Measurements from ENCODE around the gene XPNPEP2. TPM values are rescaled to one million over a fixed set of nuclear protein-coding genes. Genes with fewer than 3 reads are reported as not detected.

Gene XPNPEP2
- total and polyA plus RNA-seq, 4 donors: 0.19 to 23.0 (median 4.9) TPM

DNA sequence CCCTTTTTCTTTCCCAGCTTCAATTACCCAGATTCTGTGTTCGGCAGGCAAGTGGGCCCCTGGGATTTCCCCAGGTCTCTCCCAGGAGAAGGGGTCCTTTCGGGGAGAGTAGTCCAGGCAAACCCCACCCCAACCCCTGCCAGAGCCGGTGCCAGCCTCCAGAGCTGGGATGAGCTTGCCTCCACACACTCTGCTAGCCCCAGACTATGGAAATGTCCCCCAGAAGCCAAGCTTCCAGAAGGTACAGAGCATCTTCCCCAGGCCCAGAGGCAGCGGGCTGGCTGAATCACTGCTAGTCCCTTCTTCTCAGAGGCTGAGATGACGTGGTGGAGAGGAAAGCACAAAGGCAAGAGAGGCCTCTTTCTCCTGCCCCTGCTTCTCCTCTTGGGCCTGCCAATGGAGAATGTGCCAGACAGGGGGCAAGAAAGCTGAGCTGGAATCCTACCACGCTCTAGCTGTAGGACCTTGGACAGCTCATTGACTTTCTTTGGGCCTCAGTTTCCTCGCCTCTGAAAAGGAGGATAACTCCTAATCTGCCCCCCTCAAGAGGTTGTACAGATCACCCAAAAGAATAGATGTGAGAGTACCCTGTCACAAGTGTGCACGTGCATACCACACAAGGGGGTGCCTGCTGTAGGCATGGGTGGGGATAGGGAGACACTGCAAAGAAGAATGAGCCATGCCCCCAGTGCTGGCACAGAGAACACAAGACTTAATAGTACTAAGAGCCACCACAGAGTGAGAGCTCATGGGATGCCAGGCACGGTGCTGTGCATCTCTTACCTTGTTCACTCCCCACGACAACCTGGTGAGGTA, 43.1 kb downstream of the XPNPEP2 start:
- peak overlapping the region in 1 of 2 donors; percentile 31 for H3K27ac ChIP-seq (ENCODE audit: low read depth in 1 of 2, low read length in 2 of 2)
- no peak for DNase-seq (ENCODE audit: low spot score)
- no peaks in the 10 kb centered on the region for H3K27me3 ChIP-seq (ENCODE audit: control insufficient read depth in 4 of 4, insufficient read depth in 4 of 4, low read length in 3 of 4)
- H3K9ac ChIP-seq (ENCODE audit: low read depth in 1 of 2, low read length in 2 of 2): no peak overlapping the region
- no peak for TF ChIP-seq EGR1 (IDR thresholded peaks at IDR 0.05; ENCODE audit: low read depth in 2 of 2)
- no peak for TF ChIP-seq NR2F2 (IDR thresholded peaks at IDR 0.05)
- H3K4me1 ChIP-seq (ENCODE audit: control insufficient read depth in 4 of 4, insufficient read depth in 4 of 4, low read length in 3 of 4): peaks cover 0 to 5% (median 1%) of the 10 kb centered on the region in 4 donors
- no peak overlapping the region for H3K4me3 ChIP-seq (ENCODE audit: low read depth in 1 of 3, low read length in 3 of 3)
- H3K9me3 ChIP-seq (ENCODE audit: control insufficient read depth in 4 of 4, low read length in 3 of 4): no peaks in the 10 kb centered on the region
- 88% methylated on average over 10 of the region's 10 CpGs for WGBS
- no peaks in the 10 kb centered on the region for H3K36me3 ChIP-seq (ENCODE audit: control insufficient read depth in 4 of 4, insufficient read depth in 3 of 4, low read depth in 1 of 4, low read length in 3 of 4)

- Histone ChIP-seq H3K4me1 (ENCODE audit: control insufficient read depth in 4 of 4, insufficient read depth in 4 of 4, low read length in 3 of 4) (peaks cover 0 to under 1% (median 0%) of the 10 kb centered on the region in 4 donors), H3K27ac (ENCODE audit: low read depth in 1 of 2, low read length in 2 of 2) (no peak overlapping the region), H3K27me3 (ENCODE audit: control insufficient read depth in 4 of 4, insufficient read depth in 4 of 4, low read length in 3 of 4) (no peaks in the 10 kb centered on the region), H3K9ac (ENCODE audit: low read depth in 1 of 2, low read length in 2 of 2) (no peak overlapping the region), H3K36me3 (ENCODE audit: control insufficient read depth in 4 of 4, insufficient read depth in 3 of 4, low read depth in 1 of 4, low read length in 3 of 4) (no peaks in the 10 kb centered on the region), H3K9me3 (ENCODE audit: control insufficient read depth in 4 of 4, low read length in 3 of 4) (no peaks in the 10 kb centered on the region), H3K4me3 (ENCODE audit: low read depth in 1 of 3, low read length in 3 of 3) (no peak overlapping the region)
- DNase-seq (ENCODE audit: low spot score): no peak
- TF ChIP-seq, protein P1, sequence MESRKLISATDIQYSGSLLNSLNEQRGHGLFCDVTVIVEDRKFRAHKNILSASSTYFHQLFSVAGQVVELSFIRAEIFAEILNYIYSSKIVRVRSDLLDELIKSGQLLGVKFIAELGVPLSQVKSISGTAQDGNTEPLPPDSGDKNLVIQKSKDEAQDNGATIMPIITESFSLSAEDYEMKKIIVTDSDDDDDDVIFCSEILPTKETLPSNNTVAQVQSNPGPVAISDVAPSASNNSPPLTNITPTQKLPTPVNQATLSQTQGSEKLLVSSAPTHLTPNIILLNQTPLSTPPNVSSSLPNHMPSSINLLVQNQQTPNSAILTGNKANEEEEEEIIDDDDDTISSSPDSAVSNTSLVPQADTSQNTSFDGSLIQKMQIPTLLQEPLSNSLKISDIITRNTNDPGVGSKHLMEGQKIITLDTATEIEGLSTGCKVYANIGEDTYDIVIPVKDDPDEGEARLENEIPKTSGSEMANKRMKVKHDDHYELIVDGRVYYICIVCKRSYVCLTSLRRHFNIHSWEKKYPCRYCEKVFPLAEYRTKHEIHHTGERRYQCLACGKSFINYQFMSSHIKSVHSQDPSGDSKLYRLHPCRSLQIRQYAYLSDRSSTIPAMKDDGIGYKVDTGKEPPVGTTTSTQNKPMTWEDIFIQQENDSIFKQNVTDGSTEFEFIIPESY (IDR thresholded peaks at IDR 0.05): no peak
- no peak for TF ChIP-seq JUND (IDR thresholded peaks at IDR 0.05)
- TF ChIP-seq, protein P2, sequence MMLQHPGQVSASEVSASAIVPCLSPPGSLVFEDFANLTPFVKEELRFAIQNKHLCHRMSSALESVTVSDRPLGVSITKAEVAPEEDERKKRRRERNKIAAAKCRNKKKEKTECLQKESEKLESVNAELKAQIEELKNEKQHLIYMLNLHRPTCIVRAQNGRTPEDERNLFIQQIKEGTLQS (IDR thresholded peaks at IDR 0.05): no peak
- WGBS: 83% methylated on average over 4 of the region's 4 CpGs
Measured at GRCh38 chrX:129782706-129783105, 43.9 kb downstream of the XPNPEP2 start.

GRCh38 chrX:129783291-129783713, 44.5 kb downstream of the XPNPEP2 start:
- Histone ChIP-seq H3K4me3 (ENCODE audit: low read depth in 1 of 3, low read length in 3 of 3) (no peak overlapping the region), H3K4me1 (ENCODE audit: control insufficient read depth in 4 of 4, insufficient read depth in 4 of 4, low read length in 3 of 4) (no peaks in the 10 kb centered on the region)

More at GRCh38 chrX:129783291-129783713, 44.5 kb downstream of the XPNPEP2 start:
- TF ChIP-seq, protein P2 (IDR thresholded peaks at IDR 0.05): no peak
- TF ChIP-seq, protein P3, sequence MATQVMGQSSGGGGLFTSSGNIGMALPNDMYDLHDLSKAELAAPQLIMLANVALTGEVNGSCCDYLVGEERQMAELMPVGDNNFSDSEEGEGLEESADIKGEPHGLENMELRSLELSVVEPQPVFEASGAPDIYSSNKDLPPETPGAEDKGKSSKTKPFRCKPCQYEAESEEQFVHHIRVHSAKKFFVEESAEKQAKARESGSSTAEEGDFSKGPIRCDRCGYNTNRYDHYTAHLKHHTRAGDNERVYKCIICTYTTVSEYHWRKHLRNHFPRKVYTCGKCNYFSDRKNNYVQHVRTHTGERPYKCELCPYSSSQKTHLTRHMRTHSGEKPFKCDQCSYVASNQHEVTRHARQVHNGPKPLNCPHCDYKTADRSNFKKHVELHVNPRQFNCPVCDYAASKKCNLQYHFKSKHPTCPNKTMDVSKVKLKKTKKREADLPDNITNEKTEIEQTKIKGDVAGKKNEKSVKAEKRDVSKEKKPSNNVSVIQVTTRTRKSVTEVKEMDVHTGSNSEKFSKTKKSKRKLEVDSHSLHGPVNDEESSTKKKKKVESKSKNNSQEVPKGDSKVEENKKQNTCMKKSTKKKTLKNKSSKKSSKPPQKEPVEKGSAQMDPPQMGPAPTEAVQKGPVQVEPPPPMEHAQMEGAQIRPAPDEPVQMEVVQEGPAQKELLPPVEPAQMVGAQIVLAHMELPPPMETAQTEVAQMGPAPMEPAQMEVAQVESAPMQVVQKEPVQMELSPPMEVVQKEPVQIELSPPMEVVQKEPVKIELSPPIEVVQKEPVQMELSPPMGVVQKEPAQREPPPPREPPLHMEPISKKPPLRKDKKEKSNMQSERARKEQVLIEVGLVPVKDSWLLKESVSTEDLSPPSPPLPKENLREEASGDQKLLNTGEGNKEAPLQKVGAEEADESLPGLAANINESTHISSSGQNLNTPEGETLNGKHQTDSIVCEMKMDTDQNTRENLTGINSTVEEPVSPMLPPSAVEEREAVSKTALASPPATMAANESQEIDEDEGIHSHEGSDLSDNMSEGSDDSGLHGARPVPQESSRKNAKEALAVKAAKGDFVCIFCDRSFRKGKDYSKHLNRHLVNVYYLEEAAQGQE (IDR thresholded peaks at IDR 0.05): no peak
- TF ChIP-seq RXRA (IDR thresholded peaks at IDR 0.05) (no peak), NR2F2 (IDR thresholded peaks at IDR 0.05) (no peak), HNF4A (conservative IDR thresholded peaks at IDR 0.05) (no peak), HNF4G (IDR thresholded peaks at IDR 0.05) (no peak), GABPA (IDR thresholded peaks at IDR 0.05 in 1 of 2, conservative IDR thresholded peaks at IDR 0.05 in 1 of 2) (no peak)
- Histone ChIP-seq H3K9ac (ENCODE audit: low read depth in 1 of 2, low read length in 2 of 2) (no peak overlapping the region), H3K9me3 (ENCODE audit: control insufficient read depth in 4 of 4, low read length in 3 of 4) (no peaks in the 10 kb centered on the region), H3K27me3 (ENCODE audit: control insufficient read depth in 4 of 4, insufficient read depth in 4 of 4, low read length in 3 of 4) (no peaks in the 10 kb centered on the region), H3K27ac (ENCODE audit: low read depth in 1 of 2, low read length in 2 of 2) (no peak overlapping the region), H3K36me3 (ENCODE audit: control insufficient read depth in 4 of 4, insufficient read depth in 3 of 4, low read depth in 1 of 4, low read length in 3 of 4) (no peaks in the 10 kb centered on the region)
- 90% methylated on average over 11 of the region's 11 CpGs for WGBS
- no peak for DNase-seq (ENCODE audit: low spot score)

All from liver (tissue), 9 donors.